Measurements from ENCODE around the gene TSNAXIP1. TPM values are rescaled to one million over a fixed set of nuclear protein-coding genes. Genes with fewer than 3 reads are reported as not detected.
"Not testable (repeated sequence)": the region's sequence is repeated elsewhere in the genome, so short reads cannot be mapped to it uniquely, and the experiment has no call there.

The TSNAXIP1 gene
- total RNA-seq, 2 experiments from 2014 or later = 0.20 to 0.25 TPM

- no peak for DNase-seq
- Mint-ChIP-seq H3K27ac (peak overlapping the region; percentile 42), H3K9me3 (no peaks in the 10 kb centered on the region), H3K36me3 (ENCODE audit: low read depth) (peaks cover 12% of the 10 kb centered on the region), H3K4me1 (peaks cover 39% of the 10 kb centered on the region), H3K4me3 (no peak overlapping the region), H3K27me3 (no peaks in the 10 kb centered on the region)
- ChIA-PET POLR2A (interaction anchor here (1.2 to 1.6 kb wide), 3 partner anchors 15 to 25 kb away, joined by 3 to 4 read pairs (median 4); no protein-coding TSS in a partner anchor), CTCF (interaction anchor here (1.9 kb wide), 1 partner anchor 41 kb away, joined by 5 read pairs; no protein-coding TSS in a partner anchor)
Measured at GRCh38 chr16:67856927-67857546, 50.3 kb downstream of the TSNAXIP1 start.

- CTCF ChIA-PET = interaction anchor here (1.9 kb wide), 1 partner anchor 41 kb away, joined by 5 read pairs; no protein-coding TSS in a partner anchor
- DNase-seq = peak; percentile 26
- Mint-ChIP-seq H3K36me3 (ENCODE audit: low read depth) (peaks cover 12% of the 10 kb centered on the region), H3K27me3 (no peaks in the 10 kb centered on the region), H3K9me3 (no peaks in the 10 kb centered on the region), H3K4me1 (peaks cover 42% of the 10 kb centered on the region), H3K27ac (peak overlapping the region; percentile 38), H3K4me3 (no peak overlapping the region)
- POLR2A ChIA-PET = interaction anchor here (0.6 to 1.6 kb wide), 4 partner anchors 10 to 25 kb away, joined by 3 to 4 read pairs (median 4); partner anchors contain the start of gene CENPT
Measured at GRCh38 chr16:67857547-67858233, 51.0 kb downstream of the TSNAXIP1 start.

- Mint-ChIP-seq H3K27me3 (no peaks in the 10 kb centered on the region), H3K4me3 (no peak overlapping the region), H3K4me1 (peaks cover 42% of the 10 kb centered on the region), H3K9me3 (no peaks in the 10 kb centered on the region), H3K36me3 (ENCODE audit: low read depth) (peaks cover 12% of the 10 kb centered on the region), H3K27ac (peak overlapping the region; percentile 64)
- no peak for DNase-seq
- CTCF ChIA-PET = interaction anchor here (0.6 kb wide), 1 partner anchor 183 kb away, joined by 4 read pairs; no protein-coding TSS in a partner anchor
- POLR2A ChIA-PET = interaction anchor here (1.5 kb wide), 1 partner anchor 24 kb away, joined by 4 read pairs; no protein-coding TSS in a partner anchor
Measured at GRCh38 chr16:67858500-67858899, 51.8 kb downstream of the TSNAXIP1 start.

- H3K4me1 Mint-ChIP-seq = peaks cover 37% of the 10 kb centered on the region
- H3K9me3 Mint-ChIP-seq = no peaks in the 10 kb centered on the region
- H3K36me3 Mint-ChIP-seq (ENCODE audit: low read depth) = peaks cover 17% of the 10 kb centered on the region
- peak overlapping the region; percentile 44 for H3K27ac Mint-ChIP-seq
- no peaks in the 10 kb centered on the region for H3K27me3 Mint-ChIP-seq
- CTCF ChIA-PET = interaction anchor here (1.0 to 3.6 kb wide), 3 partner anchors 20 to 45 kb away, joined by 3 to 19 read pairs (median 3); partner anchors contain the start of gene NRN1L
- no peak overlapping the region for H3K4me3 Mint-ChIP-seq
- POLR2A ChIA-PET = interaction anchor here (1.9 kb wide), 1 partner anchor 13 kb away, joined by 5 read pairs; the partner anchor contains the start of gene EDC4
- DNase-seq = no peak
Measured at GRCh38 chr16:67860589-67861398, 54.1 kb downstream of the TSNAXIP1 start.

GRCh38 chr16:67861877-67862276 lies 55.2 kb downstream of the TSNAXIP1 start:
- H3K4me1 Mint-ChIP-seq = peaks cover 34% of the 10 kb centered on the region
- peaks cover 18% of the 10 kb centered on the region for H3K36me3 Mint-ChIP-seq (ENCODE audit: low read depth)
- CTCF ChIA-PET = interaction anchor here (0.6 to 3.6 kb wide), 3 partner anchors 22 to 254 kb away, joined by 3 to 19 read pairs (median 3); no protein-coding TSS in a partner anchor
- no peaks in the 10 kb centered on the region for H3K27me3 Mint-ChIP-seq
- H3K9me3 Mint-ChIP-seq = no peaks in the 10 kb centered on the region
- no peak overlapping the region for H3K27ac Mint-ChIP-seq
- POLR2A ChIA-PET = interaction anchor here (0.6 to 1.9 kb wide), 6 partner anchors 10 to 142 kb away, joined by 3 to 5 read pairs (median 4); partner anchors contain the start of genes EDC4 and GFOD2
- DNase-seq = no peak
- H3K4me3 Mint-ChIP-seq = no peak overlapping the region

GRCh38 chr16:67862623-67863583 lies 56.2 kb downstream of the TSNAXIP1 start:
- Mint-ChIP-seq H3K9me3 (no peaks in the 10 kb centered on the region), H3K36me3 (ENCODE audit: low read depth) (peaks cover 20% of the 10 kb centered on the region), H3K4me3 (no peak overlapping the region), H3K27ac (no peak overlapping the region), H3K4me1 (peaks cover 24% of the 10 kb centered on the region), H3K27me3 (no peaks in the 10 kb centered on the region)
- ChIA-PET CTCF (interaction anchor here (0.8 to 3.6 kb wide), 4 partner anchors 21 to 47 kb away, joined by 3 to 19 read pairs (median 3); no protein-coding TSS in a partner anchor), POLR2A (interaction anchor here (1.1 to 1.3 kb wide), 3 partner anchors 9 to 143 kb away, joined by 3 to 5 read pairs (median 4); partner anchors contain the start of gene GFOD2)
- no peak for DNase-seq

GRCh38 chr16:67864044-67864443 lies 57.4 kb downstream of the TSNAXIP1 start:
- Mint-ChIP-seq H3K4me1 (peaks cover 15% of the 10 kb centered on the region), H3K36me3 (ENCODE audit: low read depth) (peaks cover 17% of the 10 kb centered on the region)
- H3K4me3 Mint-ChIP-seq, H3K27me3 Mint-ChIP-seq, H3K9me3 Mint-ChIP-seq, DNase-seq, H3K27ac Mint-ChIP-seq, POLR2A ChIA-PET: not testable (repeated sequence)
- CTCF ChIA-PET = interaction anchor here (0.7 kb wide), 1 partner anchor 618 kb away, joined by 3 read pairs; no protein-coding TSS in a partner anchor

GRCh38 chr16:67864594-67864993 lies 57.9 kb downstream of the TSNAXIP1 start:
- no peaks in the 10 kb centered on the region for H3K9me3 Mint-ChIP-seq

GRCh38 chr16:67865318-67865717 lies 58.6 kb downstream of the TSNAXIP1 start:
- CTCF ChIA-PET = interaction anchor here (1.0 to 3.4 kb wide), 8 partner anchors 18 to 193 kb away, joined by 3 to 29 read pairs (median 4); partner anchors contain the start of genes RANBP10 and TSNAXIP1
- Mint-ChIP-seq H3K4me3 (no peak overlapping the region), H3K27me3 (no peaks in the 10 kb centered on the region), H3K4me1 (peaks cover 15% of the 10 kb centered on the region), H3K9me3 (no peaks in the 10 kb centered on the region), H3K36me3 (ENCODE audit: low read depth) (peaks cover 20% of the 10 kb centered on the region), H3K27ac (no peak overlapping the region)
- POLR2A ChIA-PET = interaction anchor here (0.8 to 1.0 kb wide), 2 partner anchors 49 to 70 kb away, joined by 3 read pairs; no protein-coding TSS in a partner anchor
- DNase-seq = peak; percentile 29

More at GRCh38 chr16:67864594-67864993, 57.9 kb downstream of the TSNAXIP1 start:
- Mint-ChIP-seq H3K36me3 (ENCODE audit: low read depth) (peaks cover 17% of the 10 kb centered on the region), H3K4me3 (no peak overlapping the region), H3K27me3 (no peaks in the 10 kb centered on the region), H3K27ac (peak overlapping the region; percentile 35), H3K4me1 (peaks cover 15% of the 10 kb centered on the region)
- POLR2A ChIA-PET = interaction anchor here (1.0 kb wide), 1 partner anchor 71 kb away, joined by 3 read pairs; no protein-coding TSS in a partner anchor
- DNase-seq = no peak
- CTCF ChIA-PET = interaction anchor here (1.2 to 3.4 kb wide), 2 partner anchors 49 to 50 kb away, joined by 3 to 29 read pairs; no protein-coding TSS in a partner anchor

- H3K27ac Mint-ChIP-seq = no peak overlapping the region
- POLR2A ChIA-PET = no interaction called here
- H3K27me3 Mint-ChIP-seq = no peaks in the 10 kb centered on the region
- peaks cover 7% of the 10 kb centered on the region for H3K4me1 Mint-ChIP-seq
- H3K9me3 Mint-ChIP-seq = no peaks in the 10 kb centered on the region
- H3K4me3 Mint-ChIP-seq = no peak overlapping the region
- peaks cover 24% of the 10 kb centered on the region for H3K36me3 Mint-ChIP-seq (ENCODE audit: low read depth)
- CTCF ChIA-PET = interaction anchor here (2.1 kb wide), 1 partner anchor 52 kb away, joined by 7 read pairs; no protein-coding TSS in a partner anchor
- no peak for DNase-seq
Measured at GRCh38 chr16:67868290-67868689, 61.6 kb downstream of the TSNAXIP1 start.

- peaks cover 26% of the 10 kb centered on the region for H3K36me3 Mint-ChIP-seq (ENCODE audit: low read depth)
- H3K9me3 Mint-ChIP-seq = no peaks in the 10 kb centered on the region
- no peak overlapping the region for H3K27ac Mint-ChIP-seq
- H3K27me3 Mint-ChIP-seq = no peaks in the 10 kb centered on the region
- ChIA-PET CTCF (interaction anchor here (2.1 kb wide), 1 partner anchor 53 kb away, joined by 7 read pairs; no protein-coding TSS in a partner anchor), POLR2A (no interaction called here)
- H3K4me1 Mint-ChIP-seq = peaks cover 18% of the 10 kb centered on the region
- H3K4me3 Mint-ChIP-seq = no peak overlapping the region
- no peak for DNase-seq
Measured at GRCh38 chr16:67869653-67870052, 63.0 kb downstream of the TSNAXIP1 start.

Measured in activated CD4-positive, alpha-beta memory T cell treated with anti-CD3 and anti-CD28 coated beads, Interleukin-2, amount 10 ng/mL, durations not matched to agents 7 days and 5 days (primary cell).